Measurements from ENCODE around the gene ITSN1.

GRCh38 chr21:33751120-33751519 lies 108.8 kb downstream of the ITSN1 start:
- TF ChIP-seq CTCF (IDR thresholded peaks at IDR 0.05) (no peak), EP300 (IDR thresholded peaks at IDR 0.05) (no peak)
